ENCODE measurements around the gene USH1C. TPM values are rescaled to one million over a fixed set of nuclear protein-coding genes. Genes with fewer than 3 reads are reported as not detected.
A peak's percentile ranks its signal among the peaks of the same experiment; 100 is the strongest.

USH1C gene
- polyA plus RNA-seq = 269 TPM
- long read RNA-seq, donor 1, transcript USH1C-211 (1 exons, 1,194 nt) = major isoform, 18 of 50 reads
- long read RNA-seq, donor 1, transcript USH1C-202 (21 exons, 2,237 nt) = minor isoform, 17 of 50 reads
- long read RNA-seq, donor 1, partial matches to known transcripts = 15 of 50 reads
- long read RNA-seq, donor 1, other reads (novel, unspliced or antisense) = 0 of 50 reads
- long read RNA-seq, donor 2, transcript USH1C-202 (21 exons, 2,237 nt) = minor isoform, 34 of 192 reads
- long read RNA-seq, donor 2, transcript USH1C-211 (1 exons, 1,194 nt) = major isoform, 69 of 192 reads
- long read RNA-seq, donor 2, partial matches to known transcripts = 76 of 192 reads
- long read RNA-seq, donor 2, other reads (novel, unspliced or antisense) = 6 of 192 reads
- long read RNA-seq, donor 3 = 0 reads
- long read RNA-seq, donor 4, partial matches to known transcripts = 0 of 5 reads
- long read RNA-seq, donor 4, other reads (novel, unspliced or antisense) = 0 of 5 reads
- long read RNA-seq, donor 5, transcript USH1C-202 (21 exons, 2,237 nt) = major isoform, 11 of 29 reads
- long read RNA-seq, donor 5, transcript USH1C-211 (1 exons, 1,194 nt) = minor isoform, 10 of 29 reads
- long read RNA-seq, donor 5, partial matches to known transcripts = 6 of 29 reads
- long read RNA-seq, donor 5, other reads (novel, unspliced or antisense) = 0 of 29 reads
- long read RNA-seq, donor 6, transcript USH1C-202 (21 exons, 2,237 nt) = minor isoform, 20 of 138 reads
- long read RNA-seq, donor 6, transcript USH1C-211 (1 exons, 1,194 nt) = major isoform, 48 of 138 reads
- long read RNA-seq, donor 6, partial matches to known transcripts = 65 of 138 reads
- long read RNA-seq, donor 6, other reads (novel, unspliced or antisense) = 0 of 138 reads
- long read RNA-seq, donor 7, transcript USH1C-211 (1 exons, 1,194 nt) = major isoform, 17 of 28 reads
- long read RNA-seq, donor 7, partial matches to known transcripts = 6 of 28 reads
- long read RNA-seq, donor 7, other reads (novel, unspliced or antisense) = 0 of 28 reads
- long read RNA-seq, donor 8, transcript USH1C-211 (1 exons, 1,194 nt) = major isoform, 39 of 120 reads
- long read RNA-seq, donor 8, transcript USH1C-202 (21 exons, 2,237 nt) = minor isoform, 21 of 120 reads
- long read RNA-seq, donor 8, partial matches to known transcripts = 52 of 120 reads
- long read RNA-seq, donor 8, other reads (novel, unspliced or antisense) = 0 of 120 reads
- long read RNA-seq, donor 9, transcript USH1C-211 (1 exons, 1,194 nt) = major isoform, 43 of 126 reads
- long read RNA-seq, donor 9, transcript USH1C-202 (21 exons, 2,237 nt) = minor isoform, 26 of 126 reads
- long read RNA-seq, donor 9, partial matches to known transcripts = 51 of 126 reads
- long read RNA-seq, donor 9, other reads (novel, unspliced or antisense) = 0 of 126 reads
- long read RNA-seq, donor 10, transcript USH1C-211 (1 exons, 1,194 nt) = major isoform, 46 of 145 reads
- long read RNA-seq, donor 10, transcript USH1C-202 (21 exons, 2,237 nt) = minor isoform, 24 of 145 reads
- long read RNA-seq, donor 10, partial matches to known transcripts = 67 of 145 reads
- long read RNA-seq, donor 10, other reads (novel, unspliced or antisense) = 0 of 145 reads
- long read RNA-seq, donor 11, transcript USH1C-211 (1 exons, 1,194 nt) = minor isoform, 12 of 38 reads
- long read RNA-seq, donor 11, transcript USH1C-202 (21 exons, 2,237 nt) = major isoform, 14 of 38 reads
- long read RNA-seq, donor 11, partial matches to known transcripts = 9 of 38 reads
- long read RNA-seq, donor 11, other reads (novel, unspliced or antisense) = 0 of 38 reads

- peak; percentile 61 to 83 for DNase-seq
- Histone ChIP-seq H3K4me1 (ENCODE audit: control insufficient read depth, insufficient read depth, low read length) (peaks cover 38% of the 10 kb centered on the region), H3K27me3 (ENCODE audit: control insufficient read depth, insufficient read depth, low read length) (peaks cover 7% of the 10 kb centered on the region), H3K4me3 (ENCODE audit: low read length) (peak within 1 kb of the TSS; percentile 93), H3K36me3 (ENCODE audit: control insufficient read depth, insufficient read depth, low read length) (peaks cover 3% of the 10 kb centered on the region), H3K9me3 (ENCODE audit: control insufficient read depth, low read depth, low read length) (no peaks in the 10 kb centered on the region), H3K27ac (ENCODE audit: low read length) (peak within 1 kb of the TSS; percentile 97)
- no CpG with 5 or more reads among the region's 32 CpGs for whole genome bisulfite sequencing (ENCODE audit: insufficient coverage, low lambda C conversion rate)
Measured at GRCh38 chr11:17544181-17544622, at the start of gene USH1C. Gene USH1C (minus strand): TSS chr11:17544416. CDS start chr11:17544307, 109 bp downstream.

- H3K4me3 ChIP-seq (ENCODE audit: low read length) = no peak overlapping the region
- DNase-seq = no peak
- no peaks in the 10 kb centered on the region for H3K4me1 ChIP-seq (ENCODE audit: control insufficient read depth, insufficient read depth, low read length)
- H3K9me3 ChIP-seq (ENCODE audit: control insufficient read depth, low read depth, low read length) = no peaks in the 10 kb centered on the region
- H3K27ac ChIP-seq (ENCODE audit: low read length) = no peak overlapping the region
- peaks cover 3% of the 10 kb centered on the region for H3K27me3 ChIP-seq (ENCODE audit: control insufficient read depth, insufficient read depth, low read length)
- no CpG with 5 or more reads among the region's 9 CpGs for WGBS (ENCODE audit: insufficient coverage, low lambda C conversion rate)
- no peaks in the 10 kb centered on the region for H3K36me3 ChIP-seq (ENCODE audit: control insufficient read depth, insufficient read depth, low read length)
Measured at GRCh38 chr11:17593466-17594245, 49.4 kb upstream of the USH1C start.

GRCh38 chr11:17591293-17591692, 47.1 kb upstream of the USH1C start:
- Histone ChIP-seq H3K4me1 (ENCODE audit: control insufficient read depth, insufficient read depth, low read length) (no peaks in the 10 kb centered on the region), H3K4me3 (ENCODE audit: low read length) (no peak overlapping the region), H3K9me3 (ENCODE audit: control insufficient read depth, low read depth, low read length) (no peaks in the 10 kb centered on the region), H3K36me3 (ENCODE audit: control insufficient read depth, insufficient read depth, low read length) (no peaks in the 10 kb centered on the region), H3K27ac (ENCODE audit: low read length) (no peak overlapping the region), H3K27me3 (ENCODE audit: control insufficient read depth, insufficient read depth, low read length) (peaks cover 8% of the 10 kb centered on the region)
- DNase-seq = no peak
- no CpG with 5 or more reads among the region's 11 CpGs for whole genome bisulfite sequencing (ENCODE audit: insufficient coverage, low lambda C conversion rate)

- Histone ChIP-seq H3K27me3 (ENCODE audit: control insufficient read depth, insufficient read depth, low read length) (peaks cover 7% of the 10 kb centered on the region), H3K36me3 (ENCODE audit: control insufficient read depth, insufficient read depth, low read length) (no peaks in the 10 kb centered on the region), H3K4me3 (ENCODE audit: low read length) (no peak overlapping the region), H3K9me3 (ENCODE audit: control insufficient read depth, low read depth, low read length) (no peaks in the 10 kb centered on the region), H3K4me1 (ENCODE audit: control insufficient read depth, insufficient read depth, low read length) (no peaks in the 10 kb centered on the region), H3K27ac (ENCODE audit: low read length) (no peak overlapping the region)
- DNase-seq = no peak
- WGBS (ENCODE audit: insufficient coverage, low lambda C conversion rate) = 90% methylated on average over 1 of the region's 7 CpGs
Measured at GRCh38 chr11:17590463-17590862, 46.2 kb upstream of the USH1C start.

- no peaks in the 10 kb centered on the region for H3K9me3 ChIP-seq (ENCODE audit: control insufficient read depth, low read depth, low read length)
- peaks cover 5% of the 10 kb centered on the region for H3K27me3 ChIP-seq (ENCODE audit: control insufficient read depth, insufficient read depth, low read length)
- H3K4me1 ChIP-seq (ENCODE audit: control insufficient read depth, insufficient read depth, low read length) = no peaks in the 10 kb centered on the region
- DNase-seq = no peak
- no peak overlapping the region for H3K27ac ChIP-seq (ENCODE audit: low read length)
- 100% methylated on average over 2 of the region's 4 CpGs for WGBS (ENCODE audit: insufficient coverage, low lambda C conversion rate)
- no peak overlapping the region for H3K4me3 ChIP-seq (ENCODE audit: low read length)
- H3K36me3 ChIP-seq (ENCODE audit: control insufficient read depth, insufficient read depth, low read length) = no peaks in the 10 kb centered on the region
Measured at GRCh38 chr11:17588721-17589120, 44.5 kb upstream of the USH1C start.

- no peaks in the 10 kb centered on the region for H3K36me3 ChIP-seq (ENCODE audit: control insufficient read depth, insufficient read depth, low read length)
- peaks cover 5% of the 10 kb centered on the region for H3K27me3 ChIP-seq (ENCODE audit: control insufficient read depth, insufficient read depth, low read length)
- no peak for DNase-seq
- no peak overlapping the region for H3K27ac ChIP-seq (ENCODE audit: low read length)
- no peak overlapping the region for H3K4me3 ChIP-seq (ENCODE audit: low read length)
- WGBS (ENCODE audit: insufficient coverage, low lambda C conversion rate) = no CpG with 5 or more reads among the region's 8 CpGs
- no peaks in the 10 kb centered on the region for H3K4me1 ChIP-seq (ENCODE audit: control insufficient read depth, insufficient read depth, low read length)
- H3K9me3 ChIP-seq (ENCODE audit: control insufficient read depth, low read depth, low read length) = no peaks in the 10 kb centered on the region
Measured at GRCh38 chr11:17588166-17588565, 44.0 kb upstream of the USH1C start.

GRCh38 chr11:17585911-17586695, 41.9 kb upstream of the USH1C start:
- no peaks in the 10 kb centered on the region for H3K4me1 ChIP-seq (ENCODE audit: control insufficient read depth, insufficient read depth, low read length)
- WGBS (ENCODE audit: insufficient coverage, low lambda C conversion rate) = 50% methylated on average over 2 of the region's 6 CpGs
- DNase-seq = no peak
- H3K36me3 ChIP-seq (ENCODE audit: control insufficient read depth, insufficient read depth, low read length) = no peaks in the 10 kb centered on the region
- H3K27me3 ChIP-seq (ENCODE audit: control insufficient read depth, insufficient read depth, low read length) = peaks cover 7% of the 10 kb centered on the region
- no peak overlapping the region for H3K27ac ChIP-seq (ENCODE audit: low read length)
- no peaks in the 10 kb centered on the region for H3K9me3 ChIP-seq (ENCODE audit: control insufficient read depth, low read depth, low read length)
- H3K4me3 ChIP-seq (ENCODE audit: low read length) = no peak overlapping the region

GRCh38 chr11:17581732-17582053, 37.5 kb upstream of the USH1C start:
- no peaks in the 10 kb centered on the region for H3K4me1 ChIP-seq (ENCODE audit: control insufficient read depth, insufficient read depth, low read length)
- no peak for DNase-seq
- H3K36me3 ChIP-seq (ENCODE audit: control insufficient read depth, insufficient read depth, low read length) = no peaks in the 10 kb centered on the region
- WGBS (ENCODE audit: insufficient coverage, low lambda C conversion rate) = 100% methylated on average over 1 of the region's 4 CpGs
- no peak overlapping the region for H3K4me3 ChIP-seq (ENCODE audit: low read length)
- peaks cover 2% of the 10 kb centered on the region for H3K27me3 ChIP-seq (ENCODE audit: control insufficient read depth, insufficient read depth, low read length)
- no peak overlapping the region for H3K27ac ChIP-seq (ENCODE audit: low read length)
- H3K9me3 ChIP-seq (ENCODE audit: control insufficient read depth, low read depth, low read length) = no peaks in the 10 kb centered on the region

Data from large intestine (tissue), 12 donors.